Activated CD8-positive, alpha-beta memory T cell treated with anti-CD3 and anti-CD28 coated beads, Interleukin-2, amount 50 U/mL, for 1 hour (primary cell): ENCODE measurements around the gene PHLDA1.

ENCODE experiments used
- DNase-seq: peaks from one replicate; pipeline ENCODE4 v3.0.0-alpha.2; 2020; ENCODE audit errors: extremely low read depth

The PHLDA1 gene

DNA sequence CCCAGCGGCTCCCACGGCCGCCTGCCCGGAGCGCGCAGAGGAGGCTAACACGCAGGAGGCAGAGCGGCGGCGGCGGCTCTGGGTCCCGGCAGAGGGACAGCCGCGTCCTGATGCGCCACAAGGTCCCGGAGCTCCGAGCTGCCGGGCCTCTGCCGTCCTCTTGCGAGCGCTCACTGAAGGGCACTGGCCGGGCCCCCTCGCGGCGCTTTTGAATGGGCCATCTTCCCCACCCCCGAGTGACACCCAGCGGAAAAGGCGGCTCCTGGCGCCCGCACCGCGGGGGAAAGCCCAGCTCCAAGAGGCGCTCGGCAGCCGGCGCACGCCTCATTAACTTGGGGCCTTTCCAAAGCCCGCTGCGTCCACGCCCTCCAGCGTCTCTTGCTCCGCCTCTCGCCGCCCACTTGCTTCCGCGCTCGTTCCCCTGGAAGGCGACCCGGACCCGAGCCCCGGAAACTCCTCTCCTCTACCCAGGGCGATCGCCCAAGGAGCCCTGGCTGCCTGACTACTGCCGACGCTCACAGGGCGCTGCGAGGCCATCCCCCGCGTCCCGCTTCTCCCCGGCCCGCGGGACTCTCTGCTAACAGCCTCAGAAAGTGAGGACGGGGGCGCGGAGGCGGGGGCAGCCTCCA, at the start of gene PHLDA1:
Gene PHLDA1 (minus strand): TSS at position 363 of the 629 bp plus-strand sequence.
- DNase-seq: peak; percentile 76

DNA sequence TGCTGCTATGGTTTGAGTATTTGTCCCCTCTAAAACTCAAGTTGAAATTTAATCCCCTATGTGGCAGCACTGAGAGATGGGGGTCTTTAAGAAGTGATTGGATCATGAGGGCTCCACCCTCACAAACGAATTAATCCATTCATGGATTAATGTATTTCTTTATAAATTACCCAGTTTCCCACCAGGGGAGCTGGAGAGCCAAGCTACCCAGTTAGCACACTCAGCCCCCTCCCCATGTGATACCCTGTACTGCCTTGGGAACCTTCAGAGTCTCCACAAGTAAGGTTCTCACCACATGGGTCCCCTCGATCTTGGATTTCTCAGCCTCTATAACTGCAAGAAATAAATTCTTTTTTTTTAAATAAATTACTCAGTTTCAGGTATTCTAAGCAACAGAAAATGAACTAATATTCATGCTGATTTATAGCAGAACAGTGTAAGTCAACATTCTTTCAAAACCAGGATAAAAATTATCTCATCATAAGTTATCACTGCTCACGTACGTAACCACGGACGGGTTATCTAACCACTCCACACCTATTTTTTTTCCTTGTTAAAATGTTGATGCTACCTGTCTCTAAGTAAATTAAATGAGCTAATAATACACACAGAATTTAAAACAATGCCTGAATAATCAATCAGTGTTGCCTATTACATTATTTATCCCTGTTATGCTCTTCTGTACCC, 49.3 kb upstream of the PHLDA1 start:
- no peak for DNase-seq

DNA sequence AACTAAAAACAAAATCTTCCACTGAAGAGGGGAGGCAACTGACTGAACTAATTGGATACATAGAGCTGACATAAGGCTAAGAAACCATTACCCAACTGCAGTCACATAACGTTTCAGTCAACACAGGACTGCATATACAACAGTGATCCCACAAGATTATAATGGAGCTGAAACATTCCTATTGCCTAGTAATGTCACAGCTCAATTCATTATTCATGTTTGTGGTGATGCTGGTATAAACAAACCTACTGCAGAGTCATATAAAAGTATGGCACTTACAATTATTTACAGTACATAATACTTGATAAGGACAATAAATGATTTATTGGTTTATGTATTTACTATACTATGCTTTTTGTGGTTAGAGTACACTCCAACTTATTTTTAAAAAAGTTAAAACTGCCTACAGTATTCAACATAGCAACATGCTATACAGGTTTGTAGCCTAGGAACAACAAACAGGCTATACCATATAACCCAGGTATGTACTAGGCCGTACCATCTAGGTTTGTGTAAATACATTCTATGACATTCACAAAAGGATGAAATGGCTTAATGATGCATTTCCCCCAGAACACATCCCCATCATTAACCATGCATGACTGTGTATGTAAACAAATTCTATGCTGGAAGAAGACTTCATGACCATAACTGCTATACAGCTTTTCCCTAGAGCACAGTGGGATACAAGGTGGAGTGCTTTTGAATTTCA, 48.6 kb upstream of the PHLDA1 start:
- DNase-seq: no peak

DNA sequence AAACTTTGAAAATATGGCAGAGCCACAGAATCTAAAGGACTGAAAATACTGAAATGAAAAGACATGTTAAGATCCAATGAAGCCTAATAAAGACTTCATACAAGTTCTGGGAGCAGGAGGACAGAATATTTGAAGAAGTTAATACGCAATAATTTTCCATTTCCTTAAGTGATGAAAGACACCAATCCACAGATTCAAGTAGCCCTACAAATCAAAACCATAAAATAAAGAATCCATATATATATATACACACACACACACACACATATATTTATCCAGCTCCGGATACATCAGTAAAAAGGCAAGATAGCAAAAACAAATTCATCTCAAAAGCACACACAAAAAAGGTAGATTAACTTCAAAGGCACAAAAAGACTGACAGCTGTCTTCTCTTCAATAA, 47.2 kb upstream of the PHLDA1 start:
- no peak for DNase-seq

DNA sequence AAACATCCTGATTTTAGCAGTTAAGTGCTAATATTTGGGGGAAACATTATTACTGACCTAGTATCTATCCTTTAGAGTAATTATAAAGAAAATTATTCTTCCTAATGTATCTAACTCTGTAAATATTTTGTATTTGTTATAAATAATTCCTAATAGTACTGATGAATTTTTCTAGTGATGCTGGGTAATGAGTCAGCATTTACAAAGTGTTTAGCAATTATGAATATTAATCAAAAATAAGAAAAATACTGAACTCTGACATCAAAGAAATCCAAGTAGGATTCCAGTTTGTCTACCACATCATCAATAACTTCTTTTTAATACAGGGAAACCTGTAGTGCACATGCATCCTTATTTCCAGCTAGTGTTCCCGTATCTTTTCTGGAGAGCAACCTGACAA, 43.9 kb upstream of the PHLDA1 start:
- no peak for DNase-seq

DNA sequence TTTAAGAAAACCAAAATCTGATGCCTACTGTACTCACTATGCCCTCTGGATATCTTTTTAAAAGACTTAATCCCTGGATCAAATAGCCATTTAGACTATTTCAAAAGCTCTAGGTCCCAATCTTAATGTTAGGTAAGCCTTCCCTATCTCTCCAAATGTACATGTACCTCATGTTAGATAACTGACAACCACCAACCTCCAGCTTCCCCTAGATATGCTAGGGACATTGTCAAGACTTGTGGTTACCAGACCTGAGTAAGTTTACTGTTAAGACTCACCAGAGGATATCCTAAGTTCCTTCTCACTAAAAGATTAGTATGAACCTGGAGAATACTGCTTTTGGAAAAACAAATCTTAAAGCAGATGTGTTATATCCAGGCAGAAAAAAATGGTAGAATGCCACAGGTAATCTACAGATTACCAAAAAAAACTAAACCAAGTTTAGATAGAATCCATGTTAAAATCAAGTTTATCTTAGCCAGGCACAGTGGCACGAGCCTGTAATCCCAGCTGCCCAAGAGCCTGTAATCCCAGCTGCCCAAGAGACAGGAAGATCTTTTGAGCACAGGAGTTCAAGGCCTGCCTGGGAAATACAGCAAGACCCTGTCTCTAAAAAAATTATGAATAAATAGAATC, 43.2 kb upstream of the PHLDA1 start:
- DNase-seq: no peak

DNA sequence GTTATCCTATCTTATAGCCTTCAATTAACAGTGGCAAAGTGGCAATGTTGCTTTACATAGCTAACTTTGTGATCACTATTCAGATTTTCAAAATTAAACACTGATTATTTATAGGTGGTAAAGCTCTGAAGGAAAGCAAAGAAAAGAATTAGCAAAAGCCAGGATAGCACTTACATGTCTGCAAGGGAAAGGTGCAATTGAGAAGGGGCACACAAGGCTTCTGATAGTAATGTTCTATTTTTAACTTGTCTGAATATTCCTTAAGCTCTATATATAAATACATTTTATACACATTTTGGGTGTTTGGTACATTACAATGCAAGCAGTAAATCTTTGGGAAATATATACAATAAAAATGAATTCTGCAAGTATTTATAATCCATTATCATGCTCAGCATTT, 42.0 kb upstream of the PHLDA1 start:
- DNase-seq: no peak

DNA sequence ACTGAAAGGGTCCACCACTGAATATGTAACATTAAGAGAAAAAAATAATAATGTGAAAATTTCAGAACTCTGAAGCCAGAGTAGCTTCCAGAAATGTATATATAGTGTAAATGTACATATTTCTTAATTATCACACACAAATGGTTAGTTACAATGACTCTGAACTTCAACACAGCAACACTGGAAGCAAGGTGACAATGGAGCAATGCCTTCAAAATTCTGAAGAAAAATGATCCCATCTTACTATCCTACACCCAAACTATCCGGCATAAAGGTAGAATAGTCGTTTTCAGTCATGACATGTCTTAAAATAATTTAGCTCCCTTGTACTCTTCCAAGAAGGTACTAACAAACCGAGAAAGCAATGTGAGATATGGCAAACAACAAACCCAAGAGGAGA, 41.0 kb upstream of the PHLDA1 start:
- no peak for DNase-seq

DNA sequence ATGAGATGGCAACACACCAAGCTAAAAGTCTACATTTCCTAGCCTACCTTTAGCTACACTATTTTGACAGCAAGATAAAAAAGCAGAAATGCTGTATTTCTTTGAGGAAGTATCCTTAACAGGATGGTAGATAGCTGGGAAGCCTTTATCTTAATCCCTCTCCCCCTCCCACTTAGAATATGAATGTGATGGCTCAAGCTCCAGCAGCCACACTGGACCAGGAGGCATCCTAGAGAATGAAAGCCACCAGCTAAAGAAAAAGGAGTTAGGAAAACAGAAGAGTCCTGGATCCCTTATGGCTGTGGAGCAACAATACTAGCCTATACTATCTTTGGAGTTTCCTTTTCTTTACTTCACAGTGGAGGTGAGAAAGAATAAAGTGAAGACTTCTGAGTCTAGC, 37.8 kb upstream of the PHLDA1 start:
- DNase-seq: no peak

DNA sequence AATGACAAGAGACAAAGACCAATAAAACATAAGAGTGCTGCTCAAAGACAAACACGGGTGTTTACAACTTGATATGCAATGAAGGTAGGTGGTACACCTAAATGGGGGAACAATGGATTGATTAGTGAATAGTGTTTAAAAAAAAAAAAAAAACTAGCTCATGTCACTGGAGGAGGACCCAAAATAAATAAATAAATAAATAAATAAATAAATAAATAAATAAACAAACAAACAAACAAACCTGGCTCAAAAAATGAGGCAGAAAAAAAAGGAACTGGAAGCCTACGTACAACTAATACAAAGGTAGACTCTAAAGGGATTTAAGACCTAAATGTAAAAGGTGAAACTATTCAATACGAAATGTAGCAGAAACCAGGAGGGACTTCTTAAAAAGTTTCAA, 34.3 kb upstream of the PHLDA1 start:
- DNase-seq: no peak

DNA sequence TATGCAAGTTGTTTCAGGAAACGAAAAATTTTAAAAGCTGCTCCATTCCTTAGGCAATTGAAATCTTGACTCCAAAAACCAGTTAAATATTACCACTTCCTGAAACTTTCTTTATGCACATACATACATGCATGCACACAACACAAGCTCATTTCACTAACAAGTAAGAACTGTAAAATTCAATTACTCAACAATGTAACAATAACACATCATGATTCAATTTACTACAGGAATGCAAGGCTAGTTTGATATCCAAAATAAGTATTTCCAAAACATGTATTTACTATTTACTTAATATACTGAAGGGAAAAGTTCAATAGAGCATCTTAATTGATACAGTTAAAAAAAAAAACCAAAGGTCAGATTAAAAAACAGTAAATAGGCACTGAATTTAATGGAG, 33.3 kb upstream of the PHLDA1 start:
- no peak for DNase-seq

DNA sequence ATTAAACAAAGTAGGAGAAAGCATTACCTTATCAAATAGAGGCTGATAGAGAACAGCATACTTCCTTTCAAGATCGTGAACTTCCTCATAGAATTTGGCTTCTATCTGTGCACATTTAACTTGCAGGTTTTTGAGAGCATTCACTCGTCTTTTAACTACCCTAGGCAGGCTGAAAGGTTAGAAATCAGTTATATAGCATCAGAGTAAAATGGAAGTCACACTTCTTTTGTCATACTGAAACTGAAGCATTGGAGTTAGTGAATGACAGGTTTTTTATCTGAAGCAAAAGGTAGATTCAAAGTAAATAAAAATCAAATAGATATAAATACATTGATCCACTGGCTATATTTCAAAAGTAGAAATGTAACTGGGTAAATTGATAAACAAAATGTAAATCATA, 28.5 kb upstream of the PHLDA1 start:
- no peak for DNase-seq

DNA sequence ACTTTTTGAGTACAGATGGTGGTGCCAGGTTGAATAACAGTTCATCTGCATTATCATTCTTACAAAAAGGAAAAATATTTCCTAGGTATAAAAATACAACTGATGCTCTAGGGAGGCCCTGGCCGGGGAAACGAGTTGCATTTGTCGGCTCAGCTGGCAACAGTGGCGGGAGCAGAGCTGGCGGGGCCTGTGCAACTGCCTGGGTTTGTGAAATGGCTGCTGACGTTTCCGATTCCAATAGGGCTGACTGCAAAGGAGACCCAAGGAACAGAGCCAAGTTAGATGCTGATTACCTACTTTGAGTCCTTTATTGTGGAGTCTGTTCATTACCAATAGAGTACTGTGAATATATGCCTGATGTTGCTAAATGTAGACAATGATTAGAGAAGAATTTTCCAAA, 25.8 kb upstream of the PHLDA1 start:
- no peak for DNase-seq

DNA sequence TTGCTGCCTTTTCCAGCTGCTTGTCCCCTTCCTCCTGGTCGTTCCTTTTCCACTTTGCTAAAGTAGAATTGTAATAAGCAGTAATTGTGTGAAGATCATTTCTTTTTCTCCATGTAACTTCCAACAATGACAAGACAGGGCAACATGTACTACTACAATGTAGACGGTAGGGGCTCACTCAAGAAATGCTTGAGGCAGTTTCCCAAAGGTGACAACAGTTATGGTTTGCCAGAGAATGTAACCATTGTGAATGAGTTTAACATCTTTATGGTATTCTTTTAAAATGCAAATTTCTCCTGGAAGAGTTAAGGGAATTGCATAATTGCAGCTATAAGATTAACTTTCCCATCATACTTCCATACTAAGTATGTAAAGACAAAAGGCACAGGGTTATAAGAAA, 23.8 kb upstream of the PHLDA1 start:
- no peak for DNase-seq

DNA sequence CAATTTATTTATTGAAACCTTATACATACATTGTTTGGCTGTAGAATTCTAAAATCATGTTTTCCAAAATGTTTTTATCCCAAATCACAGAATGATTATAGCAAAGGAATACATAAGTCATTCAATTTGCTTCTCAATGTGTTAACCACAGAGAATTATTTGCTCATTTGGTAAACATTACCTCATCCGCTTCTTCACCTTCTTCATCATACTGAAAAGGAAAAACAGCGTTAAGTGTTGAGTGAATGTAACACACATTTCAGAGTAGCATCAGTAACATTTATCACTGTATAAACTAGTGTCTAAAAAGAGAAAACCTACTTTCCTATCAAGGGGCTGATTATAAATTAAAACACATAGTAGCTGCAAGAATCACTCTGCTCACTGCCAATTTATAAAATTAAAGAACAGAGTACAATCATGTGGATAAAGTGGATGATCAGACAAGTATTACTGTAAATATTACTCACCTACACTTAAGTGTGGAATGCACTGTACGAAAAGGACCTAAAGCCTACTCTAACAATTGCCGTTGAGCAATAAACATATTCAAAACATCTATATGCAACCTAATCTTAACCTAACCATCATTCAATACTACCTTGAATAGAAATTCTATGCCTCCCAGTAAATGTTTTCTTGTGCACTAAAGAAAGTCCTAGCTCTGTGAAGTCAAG, 18.1 kb upstream of the PHLDA1 start:
- DNase-seq: no peak

DNA sequence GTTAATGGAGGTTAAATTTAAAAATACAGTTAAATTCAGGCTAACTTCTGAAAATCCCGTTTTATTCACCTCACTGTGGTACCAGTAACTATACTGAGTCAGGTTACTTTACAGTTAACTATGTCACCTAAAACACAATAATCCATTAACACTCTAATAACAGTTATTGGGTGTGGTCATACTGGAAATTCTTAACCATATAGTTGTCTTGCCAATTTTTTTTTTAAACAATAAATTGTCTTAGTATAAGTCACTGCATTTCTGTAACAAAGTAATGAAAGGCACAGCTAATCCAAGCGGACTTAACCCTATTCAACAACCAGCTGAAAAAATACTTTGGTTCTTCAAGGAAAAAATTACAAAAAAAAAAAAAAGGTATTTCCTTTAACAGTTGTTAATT, 16.2 kb upstream of the PHLDA1 start:
- no peak for DNase-seq

DNA sequence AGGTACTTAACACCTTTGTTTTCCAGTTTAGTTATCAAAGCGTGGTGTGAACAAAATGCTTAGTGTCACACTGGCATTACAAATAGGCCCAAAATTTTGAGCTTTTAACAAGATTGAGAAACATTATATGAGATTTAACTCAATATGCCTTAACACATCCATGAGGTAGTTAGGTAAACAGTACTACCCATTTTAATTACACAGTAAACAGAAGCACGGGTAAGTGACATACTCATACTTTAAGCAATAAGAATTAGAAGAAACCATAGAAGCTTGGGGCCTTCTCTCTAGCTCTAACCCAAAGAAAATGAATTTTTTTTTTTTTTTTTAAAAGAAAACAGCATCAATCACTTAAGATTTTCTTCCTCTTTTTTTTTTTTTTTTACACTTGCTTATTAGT, 15.5 kb upstream of the PHLDA1 start:
- no peak for DNase-seq

DNA sequence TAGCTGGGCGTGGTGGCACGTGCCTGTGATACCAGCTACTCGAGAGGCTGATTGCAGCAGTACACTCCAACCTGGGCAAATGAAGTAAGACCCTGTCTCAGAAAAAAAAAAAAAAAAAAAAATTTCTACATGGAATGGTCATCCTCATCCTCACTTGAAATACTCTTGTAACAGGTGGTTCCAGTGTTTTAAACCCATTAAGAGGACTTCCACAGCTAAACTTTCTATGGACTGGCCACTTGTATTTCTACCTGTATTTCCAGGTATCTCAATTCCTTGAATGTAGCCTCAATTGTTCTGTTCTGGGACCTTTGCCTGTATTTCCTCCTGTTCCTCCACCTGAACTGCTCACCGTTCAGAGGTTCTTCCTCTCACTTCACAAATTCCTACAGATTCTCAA, 11.8 kb upstream of the PHLDA1 start:
- DNase-seq: no peak

DNA sequence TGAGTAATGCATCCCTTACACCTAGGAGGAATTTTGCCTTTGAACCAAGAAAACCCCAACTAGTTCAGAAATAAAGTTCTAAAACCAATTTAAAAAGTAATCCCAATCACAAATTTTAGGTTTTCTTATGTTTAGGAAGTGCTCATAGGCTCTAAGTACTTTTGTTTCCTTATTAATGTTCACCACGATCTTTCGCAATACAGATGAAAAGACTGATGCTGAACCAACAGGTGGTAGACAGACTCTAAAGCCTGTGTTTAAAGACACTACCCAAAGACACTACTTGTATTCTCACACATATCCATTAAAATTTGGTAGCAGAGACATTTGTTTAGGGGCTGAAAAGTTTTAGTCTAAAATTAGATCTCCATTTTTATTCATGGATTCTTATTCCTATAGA, 10.6 kb upstream of the PHLDA1 start:
- DNase-seq: no peak

DNA sequence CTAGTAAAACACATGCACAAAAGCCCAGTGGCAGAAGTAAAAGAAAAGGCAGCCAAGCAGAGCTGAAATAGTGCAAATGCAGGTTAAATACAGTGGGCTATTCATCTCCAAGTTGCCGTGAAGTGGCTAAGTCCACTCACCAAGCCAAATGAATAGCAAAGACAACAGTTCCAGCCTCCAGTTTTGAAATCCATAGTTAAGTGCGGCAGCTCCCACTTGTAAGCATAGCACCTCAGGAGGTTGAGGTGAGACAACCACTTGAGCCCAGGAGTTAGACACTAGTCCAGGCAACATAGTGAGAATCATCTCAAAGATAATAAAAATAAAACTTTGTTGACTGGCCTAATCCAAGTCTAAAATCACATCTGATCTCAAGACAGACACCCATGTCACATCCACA, 9.8 kb upstream of the PHLDA1 start:
- DNase-seq: no peak

DNA sequence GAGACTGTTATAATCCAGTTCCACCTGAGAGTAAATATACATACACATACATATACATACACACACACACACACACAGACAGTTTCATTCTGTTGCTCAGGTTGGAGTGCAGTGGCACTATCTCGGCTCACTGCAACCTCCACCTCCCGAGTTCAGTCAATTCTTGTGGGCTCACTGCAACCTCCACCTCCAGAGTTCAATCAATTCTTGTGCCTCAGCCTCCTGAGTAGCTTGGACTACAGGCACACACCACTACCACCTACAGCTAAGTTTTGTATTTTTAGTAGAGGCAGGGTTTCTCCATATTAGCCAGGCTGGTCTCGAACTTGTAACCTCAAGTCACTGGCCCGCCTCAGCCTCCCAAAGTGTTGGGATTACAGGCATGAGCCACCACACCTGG, 8.9 kb upstream of the PHLDA1 start:
- no peak for DNase-seq

DNA sequence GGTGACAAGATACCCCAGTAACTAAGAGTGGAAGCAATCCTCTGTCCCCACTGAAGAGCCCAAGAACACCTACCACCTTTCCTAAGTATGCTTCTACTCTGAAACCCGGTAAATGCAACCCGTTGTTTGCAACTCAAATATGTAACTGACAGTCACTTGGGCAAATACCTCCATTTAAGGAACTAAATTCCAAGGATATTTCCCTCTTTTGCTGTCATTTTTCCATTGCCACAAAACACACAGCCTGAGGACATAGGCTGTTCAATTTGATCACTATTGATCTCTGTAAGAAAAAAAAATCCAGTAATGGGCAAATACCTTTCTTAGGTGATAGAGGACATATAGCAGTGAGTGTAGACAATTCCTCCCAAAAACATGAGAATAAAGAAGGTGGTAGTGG, 6.6 kb upstream of the PHLDA1 start:
- DNase-seq: no peak
